GM21528 (cell line): ENCODE measurements around the gene COL5A1.

Experiments
- ATAC-seq: cut with Tn5 transposase; IDR thresholded peaks from one replicate; pipeline ENCODE4 v1.9.1; 2021; ENCODE audit warnings: mild to moderate bottlenecking, moderate library complexity; ENCODE audit not compliant: unreplicated experiment, low FRiP score

Gene COL5A1

GRCh38 chr9:134756098-134756497 lies 114.5 kb downstream of the COL5A1 start:
- ATAC-seq: no peak

- no peak for ATAC-seq
Observed at GRCh38 chr9:134757216-134757975, 115.8 kb downstream of the COL5A1 start.

GRCh38 chr9:134758949-134759607 lies 117.5 kb downstream of the COL5A1 start:
- no peak for ATAC-seq

- ATAC-seq: no peak
Observed at GRCh38 chr9:134759913-134760312, 118.3 kb downstream of the COL5A1 start.

GRCh38 chr9:134760750-134761420 lies 119.3 kb downstream of the COL5A1 start:
- no peak for ATAC-seq

- no peak for ATAC-seq
Observed at GRCh38 chr9:134764473-134765269, 123.1 kb downstream of the COL5A1 start.

- ATAC-seq: no peak
Observed at GRCh38 chr9:134765785-134766184, 124.2 kb downstream of the COL5A1 start.

- ATAC-seq: no peak
Observed at GRCh38 chr9:134766587-134766986, 125.0 kb downstream of the COL5A1 start.

- no peak for ATAC-seq
Observed at GRCh38 chr9:134768332-134768708, 126.7 kb downstream of the COL5A1 start.

GRCh38 chr9:134768709-134769351 lies 127.2 kb downstream of the COL5A1 start:
- no peak for ATAC-seq

- no peak for ATAC-seq
Observed at GRCh38 chr9:134770972-134771971, 129.7 kb downstream of the COL5A1 start.

- ATAC-seq: no peak
Observed at GRCh38 chr9:134772331-134772730, 130.7 kb downstream of the COL5A1 start.

GRCh38 chr9:134773842-134774241 lies 132.2 kb downstream of the COL5A1 start:
- no peak for ATAC-seq

GRCh38 chr9:134774410-134774809 lies 132.8 kb downstream of the COL5A1 start:
- no peak for ATAC-seq

GRCh38 chr9:134775081-134775951 lies 133.7 kb downstream of the COL5A1 start:
- no peak for ATAC-seq

GRCh38 chr9:134776080-134776796 lies 134.6 kb downstream of the COL5A1 start:
- ATAC-seq: no peak

GRCh38 chr9:134777153-134777552 lies 135.6 kb downstream of the COL5A1 start:
- ATAC-seq: no peak
